ENCODE results near the gene PGS1.

PGS1 gene

DNA sequence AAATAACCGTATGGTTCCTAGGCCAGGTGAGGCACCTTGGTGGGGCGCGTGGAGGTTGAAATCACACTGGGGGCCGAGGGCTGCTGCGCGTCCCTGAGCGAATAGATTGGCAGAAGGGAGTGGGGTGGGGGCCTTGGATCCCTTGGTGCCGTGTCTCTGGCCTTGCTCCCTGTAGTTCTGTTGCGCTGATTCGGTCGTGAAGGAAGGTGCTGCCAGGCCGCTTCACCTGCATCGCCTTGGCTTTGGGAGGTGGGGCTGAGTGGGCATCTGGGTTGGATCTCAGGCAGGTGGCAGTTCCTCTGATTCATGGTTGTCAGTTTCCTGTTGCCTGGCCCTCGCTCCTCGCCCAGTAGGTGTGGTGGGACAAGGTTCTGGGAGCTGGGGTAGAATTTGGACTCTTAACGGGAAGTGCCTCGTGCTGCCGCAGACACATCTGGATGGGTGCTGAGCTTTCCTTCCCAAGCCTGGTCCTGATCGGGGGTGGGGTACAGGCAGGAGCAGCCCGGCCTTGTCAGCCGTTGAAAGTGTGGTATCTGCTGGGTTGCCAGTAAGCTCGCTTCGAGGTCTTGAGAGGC, 30.1 kb downstream of the PGS1 start:
- TF ChIP-seq, protein P1, sequence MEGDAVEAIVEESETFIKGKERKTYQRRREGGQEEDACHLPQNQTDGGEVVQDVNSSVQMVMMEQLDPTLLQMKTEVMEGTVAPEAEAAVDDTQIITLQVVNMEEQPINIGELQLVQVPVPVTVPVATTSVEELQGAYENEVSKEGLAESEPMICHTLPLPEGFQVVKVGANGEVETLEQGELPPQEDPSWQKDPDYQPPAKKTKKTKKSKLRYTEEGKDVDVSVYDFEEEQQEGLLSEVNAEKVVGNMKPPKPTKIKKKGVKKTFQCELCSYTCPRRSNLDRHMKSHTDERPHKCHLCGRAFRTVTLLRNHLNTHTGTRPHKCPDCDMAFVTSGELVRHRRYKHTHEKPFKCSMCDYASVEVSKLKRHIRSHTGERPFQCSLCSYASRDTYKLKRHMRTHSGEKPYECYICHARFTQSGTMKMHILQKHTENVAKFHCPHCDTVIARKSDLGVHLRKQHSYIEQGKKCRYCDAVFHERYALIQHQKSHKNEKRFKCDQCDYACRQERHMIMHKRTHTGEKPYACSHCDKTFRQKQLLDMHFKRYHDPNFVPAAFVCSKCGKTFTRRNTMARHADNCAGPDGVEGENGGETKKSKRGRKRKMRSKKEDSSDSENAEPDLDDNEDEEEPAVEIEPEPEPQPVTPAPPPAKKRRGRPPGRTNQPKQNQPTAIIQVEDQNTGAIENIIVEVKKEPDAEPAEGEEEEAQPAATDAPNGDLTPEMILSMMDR (IDR thresholded peaks at IDR 0.05; ENCODE audit: insufficient read depth, low read length, missing control alignments), result no peak
- ChIA-PET CTCF (interaction anchor here (1.0 to 8.6 kb wide), 3 partner anchors 12 to 47 kb away, joined by 3 to 87 read pairs (median 4); no protein-coding TSS in a partner anchor), POLR2A (no interaction called here)
- no peak for DNase-seq (ENCODE audit: low read depth, low spot score)
- H3K4me3 ChIP-seq (ENCODE audit: low read depth, low read length), result no peak overlapping the region

DNA sequence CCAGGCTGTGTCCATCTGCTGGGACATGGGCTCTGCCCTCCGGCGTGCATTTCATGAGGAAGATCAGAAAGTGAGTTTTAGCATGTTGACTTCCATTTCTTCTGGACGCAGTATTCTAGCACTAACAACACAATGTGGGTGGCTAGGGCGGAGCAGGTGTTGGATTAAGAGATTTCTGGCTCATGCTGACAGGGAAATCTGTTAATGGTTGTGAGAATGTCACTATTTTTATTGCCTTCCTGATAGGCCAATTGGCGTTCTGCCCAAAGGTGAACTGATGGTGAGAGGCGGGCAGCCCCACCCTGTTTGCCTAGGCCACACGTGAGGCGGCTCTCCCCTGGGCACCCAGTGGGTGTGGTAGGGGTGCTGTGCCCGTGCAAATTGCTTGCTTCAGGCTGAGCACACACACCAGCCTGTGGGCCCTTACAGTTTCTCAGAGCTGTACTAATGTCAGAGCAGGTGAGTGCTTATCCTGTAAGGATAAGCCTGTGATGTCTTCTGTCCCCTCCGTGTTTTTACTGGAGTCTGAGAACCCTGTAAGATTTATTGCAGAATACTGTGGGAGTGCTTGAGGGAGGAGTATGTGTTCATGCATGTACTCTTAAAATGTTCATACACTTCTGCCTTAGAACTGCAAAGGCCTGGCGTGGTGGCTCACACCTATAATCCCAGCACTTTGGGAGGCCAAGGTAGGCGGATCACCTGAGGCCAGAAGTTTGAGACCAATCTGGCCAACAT, 30.9 kb downstream of the PGS1 start:
- TF ChIP-seq, protein P1 (IDR thresholded peaks at IDR 0.05; ENCODE audit: insufficient read depth, low read length, missing control alignments), result no peak
- CTCF ChIA-PET, result interaction anchor here (1.3 to 8.6 kb wide), 3 partner anchors 12 to 158 kb away, joined by 3 to 87 read pairs (median 4); no protein-coding TSS in a partner anchor
- no peak for DNase-seq (ENCODE audit: low read depth, low spot score)
- POLR2A ChIA-PET, result no interaction called here
- no peak overlapping the region for H3K4me3 ChIP-seq (ENCODE audit: low read depth, low read length)

DNA sequence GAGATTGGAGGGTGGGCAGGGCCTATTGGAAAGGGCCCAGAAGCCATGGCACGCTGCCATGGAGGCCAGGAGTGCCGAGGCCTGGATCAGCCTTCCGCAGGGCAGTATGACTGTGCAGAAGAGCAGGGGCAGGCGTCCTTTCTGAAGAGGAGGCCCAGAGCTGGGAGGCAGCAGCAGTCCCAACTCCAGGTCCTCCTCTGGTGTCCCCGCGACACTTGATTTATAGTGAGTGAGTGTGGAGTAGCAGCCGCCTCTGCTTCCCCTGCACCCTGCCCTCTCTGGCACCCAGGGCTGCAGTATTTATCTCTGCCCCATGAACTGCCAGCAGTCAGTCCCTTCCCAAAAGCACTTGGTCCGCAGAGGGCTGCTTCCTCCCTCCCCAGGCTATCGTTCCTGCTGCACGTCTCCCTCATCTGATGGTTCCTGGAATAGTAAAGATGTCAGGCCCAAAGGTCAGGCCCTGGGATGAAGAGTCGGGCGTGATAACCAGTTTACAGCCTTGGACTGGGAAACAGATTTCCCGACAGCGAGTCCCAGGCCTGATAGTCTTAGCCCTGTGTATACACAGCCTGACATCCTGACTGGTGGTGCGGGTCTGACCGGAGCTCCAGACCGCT, 32.9 kb downstream of the PGS1 start:
- no peak overlapping the region for H3K4me3 ChIP-seq (ENCODE audit: low read depth, low read length)
- TF ChIP-seq, protein P1 (IDR thresholded peaks at IDR 0.05; ENCODE audit: insufficient read depth, low read length, missing control alignments), result no peak
- DNase-seq (ENCODE audit: low read depth, low spot score), result no peak
- ChIA-PET CTCF (interaction anchor here (0.7 to 2.9 kb wide), 5 partner anchors 9 to 162 kb away, joined by 4 to 20 read pairs (median 7); no protein-coding TSS in a partner anchor), POLR2A (interaction anchor here (0.8 to 0.9 kb wide), 2 partner anchors 21 to 1242 kb away, joined by 3 read pairs; no protein-coding TSS in a partner anchor)

DNA sequence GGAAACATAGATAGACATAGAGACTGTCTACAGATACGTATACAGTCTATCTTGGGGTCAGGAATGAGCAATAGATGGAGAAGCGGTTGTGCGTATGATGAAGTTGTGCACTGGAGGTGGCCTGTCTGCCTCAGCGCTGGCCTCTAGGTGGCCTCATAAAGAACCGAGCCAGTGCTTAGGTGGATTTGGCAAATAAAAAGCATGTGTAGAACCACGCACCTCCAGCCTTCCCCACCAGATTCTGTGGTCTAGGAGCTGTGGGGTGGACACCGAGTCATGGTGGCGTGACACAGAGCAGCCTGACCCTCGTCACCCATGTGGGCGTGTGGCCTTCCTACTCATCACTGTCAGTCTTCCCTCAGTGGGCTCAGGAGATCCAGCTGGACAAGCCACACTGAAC, 34.0 kb downstream of the PGS1 start:
- ChIA-PET POLR2A (no interaction called here), CTCF (interaction anchor here (0.7 to 2.9 kb wide), 4 partner anchors 10 to 163 kb away, joined by 4 to 20 read pairs (median 6); no protein-coding TSS in a partner anchor)
- no peak for DNase-seq (ENCODE audit: low read depth, low spot score)
- H3K4me3 ChIP-seq (ENCODE audit: low read depth, low read length), result no peak overlapping the region
- TF ChIP-seq, protein P1 (IDR thresholded peaks at IDR 0.05; ENCODE audit: insufficient read depth, low read length, missing control alignments), result peak; percentile 56

DNA sequence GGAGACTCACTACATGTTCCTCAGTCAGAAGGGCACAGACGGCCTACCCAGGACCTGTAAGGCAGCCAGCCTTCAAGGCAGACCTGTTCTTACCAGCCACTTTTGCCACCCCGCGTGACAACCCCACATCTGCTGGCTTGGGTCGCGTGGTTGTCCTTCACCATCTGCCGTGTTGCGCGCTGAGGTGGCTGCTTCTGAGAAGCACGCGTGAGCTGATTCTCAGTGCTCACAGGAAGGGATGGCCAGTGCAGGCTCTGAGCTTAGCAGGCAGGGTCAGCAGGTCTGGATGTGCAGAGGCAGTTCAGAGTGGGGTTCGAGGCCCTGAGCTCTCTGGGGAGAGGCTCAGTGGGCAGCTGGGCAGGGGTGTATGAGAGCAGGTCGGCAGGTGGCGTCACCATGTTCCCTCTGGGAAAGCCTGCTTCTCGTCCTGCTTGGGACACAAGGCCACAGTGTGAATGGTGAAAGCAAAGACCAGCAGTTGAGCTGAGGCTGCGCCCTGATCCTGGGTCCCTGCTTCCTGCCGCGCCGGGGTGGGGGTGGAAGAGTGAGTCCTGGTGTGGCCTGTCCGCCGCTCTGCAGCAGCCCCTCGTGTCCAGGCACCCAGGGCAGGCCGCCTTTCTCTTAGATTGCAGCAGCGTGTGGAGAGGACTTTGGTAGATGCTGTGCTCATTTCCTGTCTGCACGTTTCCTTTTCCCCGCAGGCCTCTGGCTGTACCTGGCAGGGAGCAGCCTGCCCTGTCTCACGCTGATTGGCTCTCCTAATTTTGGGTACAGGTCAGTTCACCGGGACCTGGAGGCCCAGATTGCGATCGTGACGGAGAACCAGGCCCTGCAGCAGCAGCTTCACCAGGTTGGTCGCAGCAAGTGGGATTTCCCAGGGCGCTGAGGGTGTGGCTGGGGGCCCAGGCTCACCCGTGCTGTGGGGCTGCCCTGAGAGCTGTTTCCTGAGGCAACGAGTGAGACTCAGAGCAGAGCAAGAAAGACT, 36.0 kb downstream of the PGS1 start:
- no peak overlapping the region for H3K4me3 ChIP-seq (ENCODE audit: low read depth, low read length)
- ChIA-PET CTCF (no interaction called here), POLR2A (no interaction called here)
- TF ChIP-seq, protein P1 (IDR thresholded peaks at IDR 0.05; ENCODE audit: insufficient read depth, low read length, missing control alignments), result no peak
- DNase-seq (ENCODE audit: low read depth, low spot score), result no peak
